Measurements from ENCODE around the gene EFR3B. TPM values are rescaled to one million over a fixed set of nuclear protein-coding genes. Genes with fewer than 3 reads are reported as not detected.

Gene EFR3B
- polyA plus RNA-seq, 1 of the 3 experiments (the other 2 are of a cell fraction) = 1.5 TPM

GRCh38 chr2:25032901-25033300 is 9.0 kb upstream of the EFR3B start:
- H3K9me2 ChIP-seq = no peaks in the 10 kb centered on the region
- H3K27ac ChIP-seq (ENCODE audit: low read depth in 2 of 2, low read length in 1 of 2) = no peak overlapping the region
- DNase-seq = no peak
- H3K4me3 ChIP-seq (ENCODE audit: low read depth in 2 of 2, low read length in 1 of 2) = no peak overlapping the region
- H3K36me3 ChIP-seq (replicated peaks in 1 of 2; ENCODE audit: control insufficient read depth in 1 of 2, insufficient read depth in 2 of 2, low read length in 1 of 2) = no peaks in the 10 kb centered on the region
- no peak for TF ChIP-seq RFX5 (IDR thresholded peaks at IDR 0.05; ENCODE audit: low read length)
- peaks cover 3 to 15% of the 10 kb centered on the region in 2 experiments; a peak in 2 of 4 replicates for H3K4me1 ChIP-seq (ENCODE audit: control insufficient read depth in 1 of 2, insufficient read depth in 2 of 2, low read depth in 1 of 2, low read length in 1 of 2)
- H4K20me1 ChIP-seq (ENCODE audit: insufficient read depth) = no peaks in the 10 kb centered on the region
- 74% methylated on average over 4 of the region's 4 CpGs for WGBS (ENCODE audit: low lambda C conversion rate)
- POLR2A ChIA-PET = interaction anchor here (0.8 kb wide), 1 partner anchor 12 kb away, joined by 3 read pairs; no protein-coding TSS in a partner anchor
- H3K9ac ChIP-seq = no peak overlapping the region
- H3K79me2 ChIP-seq (ENCODE audit: insufficient read depth) = no peaks in the 10 kb centered on the region
- H3K27me3 ChIP-seq (ENCODE audit: insufficient read depth) = no peaks in the 10 kb centered on the region
- no peaks in the 10 kb centered on the region for H3K9me3 ChIP-seq
- H3F3A ChIP-seq (replicated peaks; ENCODE audit: insufficient read depth) = peaks cover 9% of the 10 kb centered on the region
- no peak overlapping the region for H3K4me2 ChIP-seq
- no peak overlapping the region for H2AFZ ChIP-seq (ENCODE audit: low read depth)
- CTCF ChIA-PET = interaction anchor here (1.1 to 3.2 kb wide), 3 partner anchors 19 to 96 kb away, joined by 3 to 22 read pairs (median 4); no protein-coding TSS in a partner anchor

- Histone ChIP-seq H3K9me2 (no peaks in the 10 kb centered on the region), H4K20me1 (ENCODE audit: insufficient read depth) (no peaks in the 10 kb centered on the region), H3K79me2 (ENCODE audit: insufficient read depth) (no peaks in the 10 kb centered on the region), H2AFZ (ENCODE audit: low read depth) (no peak overlapping the region), H3K27me3 (ENCODE audit: insufficient read depth) (no peaks in the 10 kb centered on the region), H3K36me3 (replicated peaks in 1 of 2; ENCODE audit: control insufficient read depth in 1 of 2, insufficient read depth in 2 of 2, low read length in 1 of 2) (no peaks in the 10 kb centered on the region), H3F3A (replicated peaks; ENCODE audit: insufficient read depth) (peaks cover 9% of the 10 kb centered on the region), H3K9me3 (no peaks in the 10 kb centered on the region), H3K4me2 (no peak overlapping the region), H3K4me1 (ENCODE audit: control insufficient read depth in 1 of 2, insufficient read depth in 2 of 2, low read depth in 1 of 2, low read length in 1 of 2) (peaks cover 3 to 15% of the 10 kb centered on the region in 2 experiments; a peak in 2 of 4 replicates), H3K9ac (no peak overlapping the region), H3K4me3 (ENCODE audit: low read depth in 2 of 2, low read length in 1 of 2) (no peak overlapping the region), H3K27ac (ENCODE audit: low read depth in 2 of 2, low read length in 1 of 2) (no peak overlapping the region)
- WGBS (ENCODE audit: low lambda C conversion rate) = 69% methylated on average over 5 of the region's 5 CpGs
- CTCF ChIA-PET = interaction anchor here (3.2 kb wide), 1 partner anchor 58 kb away, joined by 22 read pairs; no protein-coding TSS in a partner anchor
- DNase-seq = no peak
- TF ChIP-seq GABPA (IDR thresholded peaks at IDR 0.05; ENCODE audit: low read depth) = no peak
- no peak for TF ChIP-seq MEF2A (IDR thresholded peaks at IDR 0.05; ENCODE audit: borderline replicate concordance, low read depth)
- TF ChIP-seq CTCF (IDR thresholded peaks at IDR 0.05) = no peak
- no peak for TF ChIP-seq REST (IDR thresholded peaks at IDR 0.05; ENCODE audit: low read depth, low read length)
- no peak for TF ChIP-seq RFX5 (IDR thresholded peaks at IDR 0.05; ENCODE audit: low read length)
- TF ChIP-seq RAD21 (IDR thresholded peaks at IDR 0.05; ENCODE audit: low read length) = no peak
- POLR2A ChIA-PET = no interaction called here
Observed at GRCh38 chr2:25034081-25034480, 7.8 kb upstream of the EFR3B start.

Data from SK-N-SH (cell line).